Loucy (cell line): Measurements from ENCODE around the gene H19.

ENCODE experiments used
- H2AFZ ChIP-seq: fragments of 200-600 bp; sonication (generic); 2 replicates; pipeline ENCODE4 v1.6.0; 2016; ENCODE audit warnings: antibody characterized with exemption, mild to moderate bottlenecking, low read length, moderate library complexity
- H3F3A ChIP-seq: fragments of 200-600 bp; 2 replicates; pipeline ENCODE4 v1.6.0; 2016; ENCODE audit warnings: antibody characterized with exemption, low read depth, mild to moderate bottlenecking
- H3K27me3 ChIP-seq: fragments of 200-600 bp; sonication (generic); 2 replicates; pipeline ENCODE4 v1.6.1; 2014; ENCODE audit warnings: low read length, mild to moderate bottlenecking; ENCODE audit not compliant: insufficient read depth, poor library complexity, severe bottlenecking
- H3K36me3 ChIP-seq: fragments of 200-600 bp; sonication (generic); 2 replicates; pipeline ENCODE4 v1.6.1; 2016; ENCODE audit warnings: low read length; ENCODE audit not compliant: insufficient read depth
- H3K4me1 ChIP-seq: fragments of 200-600 bp; sonication (generic); 2 replicates; pipeline ENCODE4 v1.5.1; 2014; ENCODE audit warnings: low read length, mild to moderate bottlenecking; ENCODE audit not compliant: insufficient read depth, poor library complexity, severe bottlenecking
- H3K4me2 ChIP-seq: fragments of 200-600 bp; sonication (generic); 2 replicates; pipeline ENCODE4 v1.6.0; 2014; ENCODE audit warnings: antibody characterized with exemption, low read length, low read depth, mild to moderate bottlenecking; ENCODE audit not compliant: poor library complexity, severe bottlenecking
- H3K4me3 ChIP-seq: fragments of 200-600 bp; sonication (generic); 2 replicates; pipeline ENCODE4 v1.5.1; 2014; ENCODE audit warnings: low read length, mild to moderate bottlenecking, mixed read lengths; ENCODE audit not compliant: poor library complexity, severe bottlenecking
- H3K79me2 ChIP-seq: fragments of 200-600 bp; sonication (generic); 2 replicates; pipeline ENCODE4 v1.6.1; 2014; ENCODE audit warnings: low read length; ENCODE audit not compliant: insufficient read depth
- H3K9ac ChIP-seq: fragments of 200-600 bp; sonication (generic); 2 replicates; pipeline ENCODE4 v1.6.0; 2014; ENCODE audit warnings: mild to moderate bottlenecking, low read depth, low read length, moderate library complexity; ENCODE audit not compliant: poor library complexity, severe bottlenecking
- H3K9me2 ChIP-seq: fragments of 200-600 bp; sonication (generic); replicated peaks from 2 replicates; pipeline ENCODE4 v1.6.1; 2016; ENCODE audit warnings: low read depth, low read length, mixed read lengths
- H3K9me3 ChIP-seq: fragments of 200-600 bp; sonication (generic); 2 replicates; pipeline ENCODE4 v1.6.1; 2014; ENCODE audit warnings: mild to moderate bottlenecking, antibody characterized with exemption, low read length, low read depth; ENCODE audit not compliant: insufficient read depth
- H4K20me1 ChIP-seq: fragments of 200-600 bp; sonication (generic); 2 replicates; pipeline ENCODE4 v1.6.0; 2014; ENCODE audit warnings: antibody characterized with exemption, low read length, mild to moderate bottlenecking; ENCODE audit not compliant: insufficient read depth, poor library complexity, severe bottlenecking
- EZH2phosphoT487 ChIP-seq: fragments of 200-600 bp; IDR thresholded peaks from 2 replicates; pipeline ENCODE4 v1.6.1; 2018; ENCODE audit warnings: antibody characterized with exemption, mild to moderate bottlenecking, moderate library complexity, borderline replicate concordance
- TF ChIP-seq, protein P1 (sequence below): fragments of 200-600 bp; sonication (generic); conservative IDR thresholded peaks from 2 replicates; pipeline ENCODE4 v1.5.1; 2014; ENCODE audit warnings: mild to moderate bottlenecking, antibody characterized with exemption, low read length

H19 gene

DNA sequence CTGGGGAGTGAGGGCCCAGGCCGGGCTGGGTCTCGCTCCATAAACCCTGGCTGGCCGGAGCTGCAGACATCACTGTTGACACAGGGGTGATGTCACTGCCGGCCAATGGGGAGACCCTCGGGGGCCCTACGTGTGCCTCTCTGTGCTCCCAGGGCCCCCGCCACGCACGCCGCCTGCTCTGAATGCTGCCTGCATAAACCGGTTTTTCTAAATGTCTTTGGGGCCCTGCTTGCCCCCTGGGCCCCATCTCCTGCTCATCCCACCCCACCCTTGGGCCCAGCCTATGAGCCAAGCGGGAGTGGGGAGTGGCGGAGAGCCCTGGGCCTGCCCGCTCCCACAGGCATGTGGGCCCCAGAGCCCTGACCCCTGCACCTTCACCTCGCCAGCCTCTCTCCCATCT lies 7.7 kb downstream of the H19 start:
- H3K4me1 ChIP-seq, result no peaks in the 10 kb centered on the region
- no peak overlapping the region for H3K9ac ChIP-seq
- no peak overlapping the region for H3K4me2 ChIP-seq

DNA sequence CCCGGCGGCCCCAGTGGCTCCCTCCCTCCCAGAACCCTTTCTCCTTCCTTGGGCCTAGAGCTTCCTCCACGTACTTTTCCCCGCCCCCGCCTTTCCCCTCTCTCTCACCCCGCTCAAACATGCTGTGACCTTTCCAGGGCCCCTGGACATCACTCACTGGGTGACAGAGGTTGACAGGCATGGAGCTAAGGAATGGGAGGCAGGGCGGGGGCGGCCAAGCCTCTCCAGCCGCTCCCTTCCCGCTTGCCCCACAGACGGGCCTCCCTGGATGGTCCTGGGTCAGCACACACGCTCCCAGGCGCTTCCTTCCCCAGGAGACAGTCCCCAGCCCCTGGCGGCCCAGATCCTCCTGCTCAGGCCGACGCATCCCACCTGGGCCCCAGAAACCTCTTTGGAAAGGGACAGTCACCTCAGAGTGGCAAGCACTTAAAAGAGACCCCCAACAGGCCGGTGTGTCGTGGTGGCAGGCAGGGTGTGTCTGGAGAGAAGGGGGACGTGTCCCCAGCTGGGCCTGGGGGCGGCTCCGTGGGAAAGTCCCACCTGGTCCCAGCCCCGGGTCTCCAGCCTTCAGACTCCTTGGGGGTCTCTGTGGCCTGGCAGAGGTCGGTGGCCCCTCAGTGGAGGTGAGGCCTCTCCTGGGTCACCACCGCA lies 8.8 kb downstream of the H19 start:
- no peaks in the 10 kb centered on the region for H3K36me3 ChIP-seq
- no peak overlapping the region for H3K4me3 ChIP-seq
- no peak for TF ChIP-seq EZH2phosphoT487
- TF ChIP-seq, protein P1, sequence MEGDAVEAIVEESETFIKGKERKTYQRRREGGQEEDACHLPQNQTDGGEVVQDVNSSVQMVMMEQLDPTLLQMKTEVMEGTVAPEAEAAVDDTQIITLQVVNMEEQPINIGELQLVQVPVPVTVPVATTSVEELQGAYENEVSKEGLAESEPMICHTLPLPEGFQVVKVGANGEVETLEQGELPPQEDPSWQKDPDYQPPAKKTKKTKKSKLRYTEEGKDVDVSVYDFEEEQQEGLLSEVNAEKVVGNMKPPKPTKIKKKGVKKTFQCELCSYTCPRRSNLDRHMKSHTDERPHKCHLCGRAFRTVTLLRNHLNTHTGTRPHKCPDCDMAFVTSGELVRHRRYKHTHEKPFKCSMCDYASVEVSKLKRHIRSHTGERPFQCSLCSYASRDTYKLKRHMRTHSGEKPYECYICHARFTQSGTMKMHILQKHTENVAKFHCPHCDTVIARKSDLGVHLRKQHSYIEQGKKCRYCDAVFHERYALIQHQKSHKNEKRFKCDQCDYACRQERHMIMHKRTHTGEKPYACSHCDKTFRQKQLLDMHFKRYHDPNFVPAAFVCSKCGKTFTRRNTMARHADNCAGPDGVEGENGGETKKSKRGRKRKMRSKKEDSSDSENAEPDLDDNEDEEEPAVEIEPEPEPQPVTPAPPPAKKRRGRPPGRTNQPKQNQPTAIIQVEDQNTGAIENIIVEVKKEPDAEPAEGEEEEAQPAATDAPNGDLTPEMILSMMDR, result no peak

More for the DNA sequence above, 7.7 kb downstream of the H19 start:
- Histone ChIP-seq H3K9me3 (no peaks in the 10 kb centered on the region), H2AFZ (no peak overlapping the region), H4K20me1 (no peaks in the 10 kb centered on the region), H3K36me3 (no peaks in the 10 kb centered on the region), H3K4me3 (no peak overlapping the region), H3K79me2 (no peaks in the 10 kb centered on the region), H3K9me2 (no peaks in the 10 kb centered on the region), H3K27me3 (no peaks in the 10 kb centered on the region), H3F3A (no peaks in the 10 kb centered on the region)
- no peak for TF ChIP-seq EZH2phosphoT487
- TF ChIP-seq, protein P1, result no peak

DNA sequence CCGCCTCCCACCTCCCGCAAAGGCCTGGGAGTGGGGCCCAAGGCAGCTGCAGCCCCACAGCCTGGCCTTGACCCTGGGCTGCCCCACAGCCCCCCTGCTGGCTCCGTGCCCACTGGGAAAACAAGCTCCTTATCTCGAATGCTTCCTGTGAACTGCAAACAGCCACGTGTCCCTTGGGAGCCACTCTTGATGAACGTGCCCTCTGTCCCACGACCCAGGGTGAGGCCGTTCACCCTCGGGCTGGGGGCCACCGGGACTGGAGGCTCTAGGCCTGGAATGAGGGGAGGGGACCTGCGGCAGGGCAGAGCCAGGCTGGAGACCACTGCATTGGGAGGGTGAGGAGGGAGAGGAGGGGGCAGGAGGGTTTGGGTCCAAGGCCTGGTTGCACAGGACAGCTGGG lies 9.5 kb downstream of the H19 start:
- Histone ChIP-seq H3K4me2 (no peak overlapping the region), H3K9ac (no peak overlapping the region), H3K9me3 (no peaks in the 10 kb centered on the region), H3K4me1 (no peaks in the 10 kb centered on the region), H3K27me3 (no peaks in the 10 kb centered on the region), H3F3A (no peaks in the 10 kb centered on the region), H3K79me2 (no peaks in the 10 kb centered on the region), H3K9me2 (no peaks in the 10 kb centered on the region), H2AFZ (no peak overlapping the region), H4K20me1 (no peaks in the 10 kb centered on the region), H3K4me3 (no peak overlapping the region), H3K36me3 (no peaks in the 10 kb centered on the region)
- TF ChIP-seq, protein P1, result no peak
- TF ChIP-seq EZH2phosphoT487, result no peak

More for the DNA sequence above, 8.8 kb downstream of the H19 start:
- Histone ChIP-seq H2AFZ (no peak overlapping the region), H3K4me2 (no peak overlapping the region), H3K27me3 (no peaks in the 10 kb centered on the region), H3K9ac (no peak overlapping the region), H4K20me1 (no peaks in the 10 kb centered on the region), H3K4me1 (no peaks in the 10 kb centered on the region), H3K79me2 (no peaks in the 10 kb centered on the region), H3F3A (no peaks in the 10 kb centered on the region), H3K9me2 (no peaks in the 10 kb centered on the region), H3K9me3 (no peaks in the 10 kb centered on the region)
